H1 (cell line): Measurements from ENCODE around the gene DCHS1. TPM values are rescaled to one million over a fixed set of nuclear protein-coding genes. Genes with fewer than 3 reads are reported as not detected.

Source experiments
- CTCF ChIA-PET: fragments of 300-600 bp; sonication (Branson Sonifier 250); formaldehyde crosslinking; loops from one replicate; lab custom pipeline; 2021; ENCODE audit not compliant: partially characterized antibody; lab: Charles Lee
- POLR2A ChIA-PET: fragments of 300-600 bp; sonication (Branson Sonifier 250); formaldehyde crosslinking; loops from one replicate; lab custom pipeline; 2021; ENCODE audit warnings: inconsistent platforms; ENCODE audit not compliant: partially characterized antibody; lab: Charles Lee
- DNase-seq, 2 experiments: peaks; one replicate each; pipeline versions ENCODE4 v3.0.0 to v3.0.0-alpha.2; 2010 to 2022; ENCODE audit warnings: low spot score in 2 of 2, low read depth in 1 of 2, mixed read lengths in 1 of 2
- FAIRE-seq: peaks from 2 replicates; lab custom pipeline; 2011; peaks lifted over from hg19 to GRCh38; lab: Jason Lieb, UNC
- H2AFZ ChIP-seq: 2 replicates; pipeline ENCODE4 v1.8.1; 2012; ENCODE audit warnings: low read length, inconsistent platforms
- H2AK5ac ChIP-seq: 2 replicates; pipeline ENCODE4 v1.6.1; 2013; ENCODE audit warnings: low read depth, low read length
- H2BK120ac ChIP-seq: replicated peaks from 2 replicates; pipeline ENCODE3; 2013; ENCODE audit warnings: low read depth, low read length, inconsistent platforms
- H2BK12ac ChIP-seq: 2 replicates; pipeline ENCODE4 v1.6.1; 2013; ENCODE audit warnings: low read depth, low read length
- H2BK15ac ChIP-seq: 2 replicates; pipeline ENCODE4 v1.6.1; 2013; ENCODE audit warnings: low read length
- H2BK20ac ChIP-seq: 2 replicates; pipeline ENCODE4 v1.6.1; 2013; ENCODE audit warnings: low read length
- H2BK5ac ChIP-seq: 2 replicates; pipeline ENCODE4 v1.6.1; 2013; ENCODE audit warnings: low read depth, low read length
- H3K14ac ChIP-seq: 2 replicates; pipeline ENCODE4 v1.6.1; 2013; ENCODE audit warnings: inconsistent platforms; ENCODE audit not compliant: insufficient read length
- H3K18ac ChIP-seq: 2 replicates; pipeline ENCODE4 v1.6.1; 2013; ENCODE audit warnings: low read length; ENCODE audit errors: extremely low read depth
- H3K23ac ChIP-seq: 2 replicates; pipeline ENCODE4 v1.6.1; 2013; ENCODE audit warnings: inconsistent platforms; ENCODE audit not compliant: insufficient read length
- H3K23me2 ChIP-seq: 2 replicates; pipeline ENCODE4 v1.6.1; 2013; ENCODE audit warnings: low read depth, low read length
- H3K27ac ChIP-seq: 2 replicates; pipeline ENCODE4 v1.6.1; 2011; ENCODE audit warnings: low read depth, low read length, inconsistent platforms
- H3K27me3 ChIP-seq, 4 experiments: replicated peaks in 1 of 4; 1 replicate in 1 of 4; 2 replicates in 3 of 4; pipeline versions ENCODE4 v1.6.1 to v1.8.1; 2011 to 2013; ENCODE audit warnings: low read length in 3 of 4, mild to moderate bottlenecking in 3 of 4, inconsistent platforms in 2 of 4, mixed read lengths in 2 of 4, moderate library complexity in 1 of 4; ENCODE audit not compliant: control insufficient read depth in 3 of 4, insufficient read depth in 3 of 4; ENCODE audit errors: extremely low read depth in 1 of 4
- H3K36me3 ChIP-seq, 4 experiments: 2 replicates each; pipeline versions ENCODE4 v1.6.1 to v1.8.1; 2011 to 2013; ENCODE audit warnings: mild to moderate bottlenecking in 4 of 4, low read length in 3 of 4, moderate library complexity in 2 of 4, control low read depth in 1 of 4, inconsistent platforms in 1 of 4; ENCODE audit not compliant: insufficient read depth in 4 of 4, control insufficient read depth in 2 of 4
- H3K4ac ChIP-seq: replicated peaks from 2 replicates; pipeline ENCODE3; 2013; ENCODE audit warnings: low read length, low read depth, mixed read lengths, inconsistent platforms; ENCODE audit not compliant: insufficient read length
- H3K4me1 ChIP-seq, 4 experiments: replicated peaks in 1 of 4; 1 replicate in 1 of 4; 2 replicates in 3 of 4; pipeline versions ENCODE4 v1.6.1 to v1.8.1; 2011 to 2013; ENCODE audit warnings: low read length in 3 of 4, inconsistent platforms in 2 of 4, mixed read lengths in 1 of 4; ENCODE audit not compliant: insufficient read depth in 4 of 4, control insufficient read depth in 3 of 4
- H3K4me2 ChIP-seq, 2 experiments: 2 replicates each; pipeline versions ENCODE4 v1.6.1 to v1.8.1; 2011 to 2013; ENCODE audit warnings: low read depth in 2 of 2, low read length in 2 of 2, control low read depth in 1 of 2, inconsistent platforms in 1 of 2, mild to moderate bottlenecking in 1 of 2; ENCODE audit not compliant: insufficient read depth in 1 of 2
- H3K4me3 ChIP-seq, 4 experiments: fragments of 200-600, 300-600 bp in 1 of 4; sonication (generic), shearing (Covaris generic), sonication (Bioruptor Twin) in 1 of 4; 2 replicates each; pipeline versions ENCODE4 v1.5.1 to v1.8.1; 2011 to 2016; ENCODE audit warnings: low read length in 4 of 4, low read depth in 3 of 4, control low read depth in 2 of 4, inconsistent platforms in 2 of 4, mild to moderate bottlenecking in 2 of 4, mixed read lengths in 1 of 4, moderate library complexity in 1 of 4; ENCODE audit not compliant: insufficient read depth in 2 of 4; ENCODE audit errors: extremely low read depth in 1 of 4
- H3K56ac ChIP-seq: replicated peaks from 2 replicates; pipeline ENCODE3; 2013; ENCODE audit warnings: low read depth, mild to moderate bottlenecking, mixed read lengths, low read length, inconsistent platforms; ENCODE audit not compliant: insufficient read length
- H3K79me1 ChIP-seq: 2 replicates; pipeline ENCODE4 v1.6.1; 2013; ENCODE audit warnings: low read depth, low read length, control low read depth
- H3K79me2 ChIP-seq, 2 experiments: 2 replicates each; pipeline versions ENCODE4 v1.6.1 to v1.8.1; 2012 to 2013; ENCODE audit warnings: low read length in 2 of 2, mild to moderate bottlenecking in 2 of 2, inconsistent platforms in 1 of 2; ENCODE audit not compliant: insufficient read depth in 2 of 2, control insufficient read depth in 1 of 2
- H3K9ac ChIP-seq, 4 experiments: replicated peaks in 1 of 4; 1 replicate in 1 of 4; 2 replicates in 3 of 4; pipeline versions ENCODE4 v1.6.1 to v1.8.1; 2011 to 2013; ENCODE audit warnings: low read depth in 3 of 4, low read length in 3 of 4, control low read depth in 2 of 4, mild to moderate bottlenecking in 2 of 4, moderate library complexity in 2 of 4, inconsistent platforms in 1 of 4; ENCODE audit errors: extremely low read depth in 1 of 4
- H3K9me3 ChIP-seq, 2 experiments: 2 replicates each; pipeline versions ENCODE4 v1.6.1 to v1.8.1; 2012 to 2013; ENCODE audit warnings: mild to moderate bottlenecking in 2 of 2, moderate library complexity in 2 of 2, control low read depth in 1 of 2, inconsistent platforms in 1 of 2, low read depth in 1 of 2, low read length in 1 of 2, mixed read lengths in 1 of 2; ENCODE audit not compliant: insufficient read depth in 2 of 2
- H4K20me1 ChIP-seq, 2 experiments: replicated peaks in 1 of 2; 2 replicates each; pipeline versions ENCODE3 to v1.8.1; 2011 to 2013; ENCODE audit warnings: inconsistent platforms in 2 of 2, low read length in 2 of 2, mild to moderate bottlenecking in 1 of 2; ENCODE audit not compliant: insufficient read depth in 2 of 2, control insufficient read depth in 1 of 2
- H4K5ac ChIP-seq: 2 replicates; pipeline ENCODE4 v1.6.1; 2013; ENCODE audit warnings: low read length, low read depth, mixed read lengths, inconsistent platforms; ENCODE audit not compliant: insufficient read length
- H4K8ac ChIP-seq: 2 replicates; pipeline ENCODE4 v1.8.0; 2013; ENCODE audit warnings: mild to moderate bottlenecking, moderate library complexity, low read length, inconsistent platforms; ENCODE audit not compliant: insufficient read depth; ENCODE audit errors: extremely low read depth
- H4K91ac ChIP-seq: replicated peaks from 2 replicates; pipeline ENCODE3; 2013; ENCODE audit warnings: low read length, mixed read lengths, inconsistent platforms; ENCODE audit not compliant: insufficient read length
- CBX8 ChIP-seq: fragments of 300-800, 300-1000 bp; sonication (generic); IDR thresholded peaks from 2 replicates; pipeline ENCODE4 v1.7.1; 2016; ENCODE audit warnings: low read depth, low read length, borderline replicate concordance
- CTBP2 ChIP-seq: IDR thresholded peaks from 2 replicates; pipeline ENCODE4 v1.7.0; 2011; ENCODE audit warnings: borderline replicate concordance, mild to moderate bottlenecking, moderate library complexity, mixed read lengths, low read length; ENCODE audit not compliant: insufficient read depth, insufficient read length
- EZH2 ChIP-seq: fragments of 200-600 bp; sonication (generic); IDR thresholded peaks from 2 replicates; pipeline ENCODE4 v1.7.1; 2012; ENCODE audit warnings: low read depth, mild to moderate bottlenecking, moderate library complexity, low read length, inconsistent platforms; ENCODE audit not compliant: severe bottlenecking
- POLR2AphosphoS5 ChIP-seq: IDR thresholded peaks from 2 replicates; pipeline ENCODE4 v1.6.1; 2011; ENCODE audit warnings: low read depth, low read length
- RFX5 ChIP-seq: IDR thresholded peaks from 2 replicates; pipeline ENCODE4 v1.6.1; 2011; ENCODE audit warnings: low read depth, low read length, improper control_type of control experiment, borderline replicate concordance
- SRF ChIP-seq: IDR thresholded peaks from 2 replicates; pipeline ENCODE4 v1.6.1; 2011; ENCODE audit warnings: mild to moderate bottlenecking, low read depth, low read length, moderate library complexity
- WGBS, 2 experiments: shearing (Covaris generic) in 1 of 2; methylation state at CpG; one replicate each; pipeline versions ENCODE4 v1.1.6 to v1.1.7; 2013 to 2015; ENCODE audit warnings: low lambda C conversion rate in 2 of 2, mixed read lengths in 2 of 2, inconsistent platforms in 1 of 2, low coverage in 1 of 2, missing lambda C conversion rate in 1 of 2; ENCODE audit not compliant: insufficient replicate concordance in 2 of 2, insufficient coverage in 1 of 2, insufficient read length in 1 of 2; ENCODE audit errors: extremely low coverage in 1 of 2, missing lambda C conversion rate in 1 of 2; 5-methylcytosine and 5-hydroxymethylcytosine counted together
- polyA plus RNA-seq, 7 experiments: library from polyadenylated mRNA; depleted of rRNA in 3 of 7; stranded (reverse) in 5 of 7; unstranded in 2 of 7; fragments of >200 nt in 5 of 7; fragments of 200-250 nt in 2 of 7; gene quantifications; 1 replicate in 5 of 7; 2 replicates in 1 of 7; 4 replicates in 1 of 7; pipeline versions ENCODE4 v1.2.1 to v1.2.3, GENCODE V29; 2011 to 2013; ENCODE audit warnings: missing spikeins in 2 of 7, mixed read lengths in 2 of 7
- total RNA-seq: library from RNA; stranded (reverse); fragmentation: NEBNext Ultra II Directional; extraction: Animal tissue kit (Norgen Biotek cat#: 25700); gene quantifications from 2 replicates; pipeline ENCODE4 v1.2.1, GENCODE V29; 2021
- TF ChIP-seq, protein P1 (sequence below), 3 experiments: IDR thresholded peaks; 1 replicate in 2 of 3; 2 replicates in 1 of 3; pipeline versions ENCODE4 v1.5.1 to v1.6.1; 2011; ENCODE audit warnings: low read length in 3 of 3, mild to moderate bottlenecking in 3 of 3, inconsistent platforms in 2 of 3, low read depth in 1 of 3, moderate library complexity in 1 of 3; ENCODE audit not compliant: insufficient read depth in 1 of 3; ENCODE audit errors: control extremely low read depth in 1 of 3
- TF ChIP-seq, protein P2 (sequence below): IDR thresholded peaks from 2 replicates; pipeline ENCODE4 v1.6.1; 2012; ENCODE audit warnings: inconsistent platforms

Gene DCHS1
- total and polyA plus RNA-seq, 2 of the 8 experiments (the other 6 are each of a cell fraction or from before 2014, with no cell fraction given), result 8.2 to 10.5 TPM

DNA sequence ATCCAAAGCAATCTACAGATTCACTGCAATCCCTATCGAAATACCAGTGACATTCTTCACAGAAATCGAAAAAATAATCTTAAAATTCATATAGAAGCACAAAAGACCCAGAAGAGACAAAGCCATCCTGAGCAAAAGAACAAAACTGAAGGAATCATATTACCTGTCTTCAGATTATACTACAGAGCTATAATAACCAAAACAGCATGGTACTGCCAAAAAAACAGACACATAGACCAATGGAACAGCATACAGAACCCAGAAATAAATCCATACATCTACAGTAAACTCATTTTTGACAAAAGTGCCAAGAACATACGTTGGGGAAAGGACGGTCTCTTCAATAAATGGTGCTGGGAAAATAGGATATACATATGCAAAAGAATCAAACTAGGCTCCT lies 71.1 kb downstream of the DCHS1 start:
- H3K9ac ChIP-seq, result no peak overlapping the region
- 91% methylated on average over 4 of the region's 4 CpGs; no CpG with 5 or more reads in 1 of the 2 experiments for WGBS, 2 experiments
- H3K27ac ChIP-seq, result no peak overlapping the region
- ChIA-PET CTCF (no interaction called here), POLR2A (interaction anchor here (0.6 to 1.4 kb wide), 3 partner anchors 14 to 441 kb away, joined by 3 to 4 read pairs (median 3); no protein-coding TSS in a partner anchor)
- no peak overlapping the region for H2BK15ac ChIP-seq
- FAIRE-seq, result no peak
- H4K20me1 ChIP-seq, result no peaks in the 10 kb centered on the region
- H3K4ac ChIP-seq, result no peak overlapping the region
- no peaks in the 10 kb centered on the region for H3K79me1 ChIP-seq
- H3K36me3 ChIP-seq, result no peaks in the 10 kb centered on the region
- no peaks in the 10 kb centered on the region for H3K27me3 ChIP-seq
- no peaks in the 10 kb centered on the region for H3K79me2 ChIP-seq
- no peak overlapping the region for H2AK5ac ChIP-seq
- peaks cover 0 to 16% (median 10%) of the 10 kb centered on the region in 4 experiments; a peak in 5 of 7 replicates for H3K4me1 ChIP-seq
- no peak overlapping the region for H3K4me2 ChIP-seq
- no peak overlapping the region for H4K5ac ChIP-seq
- no peak overlapping the region for H3K18ac ChIP-seq
- no peak overlapping the region for H3K23ac ChIP-seq
- no peak for TF ChIP-seq POLR2AphosphoS5
- TF ChIP-seq, protein P1, sequence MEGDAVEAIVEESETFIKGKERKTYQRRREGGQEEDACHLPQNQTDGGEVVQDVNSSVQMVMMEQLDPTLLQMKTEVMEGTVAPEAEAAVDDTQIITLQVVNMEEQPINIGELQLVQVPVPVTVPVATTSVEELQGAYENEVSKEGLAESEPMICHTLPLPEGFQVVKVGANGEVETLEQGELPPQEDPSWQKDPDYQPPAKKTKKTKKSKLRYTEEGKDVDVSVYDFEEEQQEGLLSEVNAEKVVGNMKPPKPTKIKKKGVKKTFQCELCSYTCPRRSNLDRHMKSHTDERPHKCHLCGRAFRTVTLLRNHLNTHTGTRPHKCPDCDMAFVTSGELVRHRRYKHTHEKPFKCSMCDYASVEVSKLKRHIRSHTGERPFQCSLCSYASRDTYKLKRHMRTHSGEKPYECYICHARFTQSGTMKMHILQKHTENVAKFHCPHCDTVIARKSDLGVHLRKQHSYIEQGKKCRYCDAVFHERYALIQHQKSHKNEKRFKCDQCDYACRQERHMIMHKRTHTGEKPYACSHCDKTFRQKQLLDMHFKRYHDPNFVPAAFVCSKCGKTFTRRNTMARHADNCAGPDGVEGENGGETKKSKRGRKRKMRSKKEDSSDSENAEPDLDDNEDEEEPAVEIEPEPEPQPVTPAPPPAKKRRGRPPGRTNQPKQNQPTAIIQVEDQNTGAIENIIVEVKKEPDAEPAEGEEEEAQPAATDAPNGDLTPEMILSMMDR (IDR thresholded peaks at IDR 0.05; ENCODE audit: control extremely low read depth in 1 of 3, insufficient read depth in 1 of 3, low read depth in 1 of 3, low read length in 3 of 3), result no peak
- no peak for TF ChIP-seq CTBP2
- no peak for TF ChIP-seq CBX8
- no peak for TF ChIP-seq SRF
- TF ChIP-seq, protein P2, sequence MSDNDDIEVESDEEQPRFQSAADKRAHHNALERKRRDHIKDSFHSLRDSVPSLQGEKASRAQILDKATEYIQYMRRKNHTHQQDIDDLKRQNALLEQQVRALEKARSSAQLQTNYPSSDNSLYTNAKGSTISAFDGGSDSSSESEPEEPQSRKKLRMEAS, result no peak
- no peak for TF ChIP-seq RFX5
- no peak for TF ChIP-seq EZH2
- TF ChIP-seq, all 59 proteins: peak for 0
- Histone ChIP-seq H3K9me3 (peaks cover 0 to 4% of the 10 kb centered on the region in 2 experiments; a peak in 1 of 4 replicates), H3K14ac (no peak overlapping the region), H2BK120ac (no peak overlapping the region), H2BK12ac (no peak overlapping the region), H2BK5ac (no peak overlapping the region), H2BK20ac (no peak overlapping the region), H4K8ac (no peak overlapping the region), H3K4me3 (no peak overlapping the region), H2AFZ (no peak overlapping the region), H3K23me2 (no peaks in the 10 kb centered on the region), H4K91ac (no peak overlapping the region), H3K56ac (no peak overlapping the region)
- no peak for DNase-seq
